SK-N-MC (cell line): ENCODE measurements around the gene RAD1.

ENCODE experiments used
- EZH2 ChIP-seq: fragments of 200-600 bp; sonication (generic); IDR thresholded peaks from one replicate; pipeline ENCODE4 v1.6.1; 2017; ENCODE audit warnings: antibody characterized with exemption
- POLR2AphosphoS5 ChIP-seq: IDR thresholded peaks from 2 replicates; pipeline ENCODE4 v1.6.1; 2012; ENCODE audit warnings: mild to moderate bottlenecking, low read depth, low read length, borderline replicate concordance

- TF ChIP-seq EZH2 (no peak), POLR2AphosphoS5 (no peak)
Observed at GRCh38 chr5:34858790-34859189, 56.5 kb downstream of the RAD1 start.
